Ascending aorta (tissue), 2 donors: ENCODE measurements around the gene NUTF2. TPM values are rescaled to one million over a fixed set of nuclear protein-coding genes. Genes with fewer than 3 reads are reported as not detected.

ENCODE experiments used
- DNase-seq, 2 donors: peaks; one replicate each; pipeline ENCODE4 v3.0.0-alpha.2; 2019; ENCODE audit warnings: low spot score in 2 of 2
- H3K27ac ChIP-seq, 2 donors: fragments of 200-600 bp; sonication (generic); one replicate each; pipeline ENCODE4 v1.5.1; 2016 to 2017; ENCODE audit warnings: mild to moderate bottlenecking in 1 of 2
- H3K27me3 ChIP-seq: fragments of 200-600 bp; sonication (generic); one replicate; pipeline ENCODE4 v1.5.1; 2017
- H3K36me3 ChIP-seq, 2 donors: fragments of 200-600 bp; sonication (generic); one replicate each; pipeline ENCODE4 v1.5.1; 2016
- H3K4me1 ChIP-seq, 2 donors: fragments of 200-600 bp; sonication (generic); one replicate each; pipeline ENCODE4 v1.5.1; 2016 to 2017; ENCODE audit warnings: mild to moderate bottlenecking in 1 of 2
- H3K4me3 ChIP-seq, 2 donors: fragments of 200-600 bp; sonication (generic); one replicate each; pipeline ENCODE4 v1.5.1; 2016 to 2017; ENCODE audit warnings: mild to moderate bottlenecking in 1 of 2
- H3K9me3 ChIP-seq, 2 donors: fragments of 200-600 bp; sonication (generic); one replicate each; pipeline ENCODE4 v1.5.1; 2016
- CTCF ChIP-seq, 3 experiments: fragments of 200-600 bp in 2 of 3; fragments of 450-650 bp in 1 of 3; sonication (generic) in 2 of 3; IDR thresholded peaks; one replicate each; pipeline ENCODE4 v1.5.1; 2016 to 2019; ENCODE audit warnings: antibody characterized with exemption in 3 of 3, mild to moderate bottlenecking in 1 of 3, moderate library complexity in 1 of 3
- intact Hi-C: fragments of 100-400 bp; cut with DNase I; formaldehyde crosslinking; loops from one replicate; pipeline ENCODE4 v1.15.1; 2023
- total RNA-seq: library from RNA; depleted of rRNA; stranded (reverse); fragments of >200 nt; gene quantifications from one replicate; pipeline ENCODE4 v1.1.0, GENCODE V29; 2016

NUTF2 gene
- total RNA-seq, 1 donor from 2014 or later, result 156 TPM

- intact Hi-C loops, result loop anchor here (1.0 to 5.0 kb wide), 2 partner anchors 44 to 158 kb away; no protein-coding TSS in a partner anchor
- Histone ChIP-seq H3K4me3 (peak overlapping the region in 1 of 2 donors; percentile 45), H3K4me1 (peaks cover 6 to 13% of the 10 kb centered on the region in 2 donors), H3K27me3 (no peaks in the 10 kb centered on the region), H3K27ac (peak overlapping the region; percentile 67 to 75), H3K36me3 (peaks cover 52 to 60% of the 10 kb centered on the region in 2 donors), H3K9me3 (no peaks in the 10 kb centered on the region)
- peak; percentile 77 to 94 (median 79) for TF ChIP-seq CTCF (IDR thresholded peaks at IDR 0.05)
- peak in 1 of 2 donors; percentile 73 for DNase-seq
These were observed 37.1 kb downstream of the NUTF2 start for GRCh38 chr16:67883872-67884261.

- peak; percentile 26 to 93 for DNase-seq
- TF ChIP-seq CTCF (IDR thresholded peaks at IDR 0.05), result no peak
- peaks cover 43 to 52% of the 10 kb centered on the region in 2 donors for H3K36me3 ChIP-seq
- peaks cover 6 to 13% of the 10 kb centered on the region in 2 donors for H3K4me1 ChIP-seq
- H3K9me3 ChIP-seq, result no peaks in the 10 kb centered on the region
- H3K27ac ChIP-seq, result peak within 1 kb of the TSS; percentile 67 to 75
- no peaks in the 10 kb centered on the region for H3K27me3 ChIP-seq
- H3K4me3 ChIP-seq, result peak within 1 kb of the TSS in 1 of 2 donors; percentile 45
- intact Hi-C loops, result loop anchor here (5.0 kb wide), 1 partner anchor 158 kb away; no protein-coding TSS in a partner anchor
These were observed 38.0 kb downstream of the NUTF2 start, which contains the start of gene NRN1L for GRCh38 chr16:67884684-67885083. NRN1L (plus strand) TSS chr16:67884885; CDS start chr16:67884904, 19 bp downstream.

GRCh38 chr16:67885545-67885944, 38.8 kb downstream of the NUTF2 start:
- intact Hi-C loops, result no loop called here
- Histone ChIP-seq H3K27me3 (no peaks in the 10 kb centered on the region), H3K27ac (peak overlapping the region; percentile 67 to 75), H3K9me3 (no peaks in the 10 kb centered on the region), H3K36me3 (peaks cover 35 to 44% of the 10 kb centered on the region in 2 donors), H3K4me3 (no peak overlapping the region), H3K4me1 (peaks cover 6 to 13% of the 10 kb centered on the region in 2 donors)
- TF ChIP-seq CTCF (IDR thresholded peaks at IDR 0.05), result no peak
- DNase-seq, result no peak

GRCh38 chr16:67885976-67886375, 39.2 kb downstream of the NUTF2 start:
- Histone ChIP-seq H3K4me3 (no peak overlapping the region), H3K27me3 (no peaks in the 10 kb centered on the region), H3K9me3 (no peaks in the 10 kb centered on the region), H3K4me1 (peaks cover 6 to 13% of the 10 kb centered on the region in 2 donors), H3K27ac (peak overlapping the region in 1 of 2 donors; percentile 67), H3K36me3 (peaks cover 30 to 39% of the 10 kb centered on the region in 2 donors)
- no peak for TF ChIP-seq CTCF (IDR thresholded peaks at IDR 0.05)
- intact Hi-C loops, result no loop called here
- DNase-seq, result no peak

- no peak for DNase-seq
- intact Hi-C loops, result no loop called here
- H3K9me3 ChIP-seq, result no peaks in the 10 kb centered on the region
- H3K27me3 ChIP-seq, result no peaks in the 10 kb centered on the region
- H3K4me1 ChIP-seq, result peaks cover 6 to 13% of the 10 kb centered on the region in 2 donors
- TF ChIP-seq CTCF (IDR thresholded peaks at IDR 0.05), result no peak
- H3K4me3 ChIP-seq, result no peak overlapping the region
- H3K36me3 ChIP-seq, result peaks cover 26 to 35% of the 10 kb centered on the region in 2 donors
- H3K27ac ChIP-seq, result no peak overlapping the region
These were observed 39.7 kb downstream of the NUTF2 start for GRCh38 chr16:67886387-67886786.
